Lung (tissue), 12 donors: ENCODE measurements around the gene HOXB1. TPM values are rescaled to one million over a fixed set of nuclear protein-coding genes. Genes with fewer than 3 reads are reported as not detected.

Source experiments
- ATAC-seq: fragments of 200-7000 bp; cut with Tn5 transposase; one replicate; pipeline ENCODE4 v1.9.1; 2020; ENCODE audit warnings: moderate number of reproducible peaks; ENCODE audit not compliant: insufficient read depth, low FRiP score
- DNase-seq, 3 donors: peaks; one replicate each; pipeline ENCODE4 v3.0.0-alpha.2; 2013 to 2017
- H3K27ac ChIP-seq, 2 donors: one replicate each; pipeline ENCODE4 v1.5.1; 2013; ENCODE audit warnings: mild to moderate bottlenecking in 2 of 2, moderate library complexity in 2 of 2, control low read depth in 1 of 2, inconsistent platforms in 1 of 2, low read depth in 1 of 2, low read length in 1 of 2
- H3K27me3 ChIP-seq, 3 donors: one replicate each; pipeline ENCODE4 v1.5.1; 2013; ENCODE audit warnings: low read length in 2 of 3; ENCODE audit not compliant: control insufficient read depth in 3 of 3, insufficient read depth in 3 of 3
- H3K36me3 ChIP-seq, 4 donors: one replicate each; pipeline ENCODE4 v1.5.1; 2013; ENCODE audit warnings: low read length in 4 of 4, mild to moderate bottlenecking in 1 of 4, moderate library complexity in 1 of 4; ENCODE audit not compliant: control insufficient read depth in 4 of 4, insufficient read depth in 4 of 4
- H3K4me1 ChIP-seq, 5 donors: one replicate each; pipeline ENCODE4 v1.5.1; 2013; ENCODE audit warnings: low read length in 5 of 5, mild to moderate bottlenecking in 2 of 5, moderate library complexity in 1 of 5; ENCODE audit not compliant: control insufficient read depth in 5 of 5, insufficient read depth in 5 of 5
- H3K4me3 ChIP-seq: one replicate; pipeline ENCODE4 v1.5.1; 2013; ENCODE audit warnings: mild to moderate bottlenecking, control low read depth, moderate library complexity
- H3K9ac ChIP-seq, 2 donors: one replicate each; pipeline ENCODE4 v1.5.1; 2013; ENCODE audit warnings: low read length in 2 of 2, control low read depth in 1 of 2; ENCODE audit not compliant: insufficient read depth in 1 of 2
- H3K9me3 ChIP-seq, 4 donors: one replicate each; pipeline ENCODE4 v1.5.1; 2013; ENCODE audit warnings: low read length in 3 of 4, mild to moderate bottlenecking in 1 of 4, moderate library complexity in 1 of 4; ENCODE audit not compliant: control insufficient read depth in 4 of 4, insufficient read depth in 3 of 4
- WGBS, 2 donors: extraction: QIAGEN DNeasy Blood & Tissue Kit; methylation state at CpG; one replicate each; pipeline ENCODE4 v1.1.7; 2013; 5-methylcytosine and 5-hydroxymethylcytosine counted together
- polyA plus RNA-seq, 2 donors: library from polyadenylated mRNA; stranded (reverse); fragments of 200-250 nt; gene quantifications; one replicate each; pipeline ENCODE4 v1.2.1, GENCODE V29; 2013
- total RNA-seq, 2 donors: library from RNA; depleted of rRNA in 1 of 2; stranded (reverse); fragments of >200 nt in 1 of 2; gene quantifications; one replicate each; pipeline ENCODE4 v1.2.1, GENCODE V29; 2014 to 2021
- TF ChIP-seq, protein P1 (sequence below): IDR thresholded peaks from 2 replicates; pipeline ENCODE4 v1.5.1; 2012; ENCODE audit warnings: mild to moderate bottlenecking; ENCODE audit errors: control extremely low read depth, extremely low read depth
- donor health status: control.
- donor health status: control.
- donor health status: Bipolar disorder and iron deficiency.
- donor health status: healthy.
- donor health status: DM: yes; HTN: yes; CAD: no.

The HOXB1 gene
- total and polyA plus RNA-seq, 4 donors, result not detected

DNA sequence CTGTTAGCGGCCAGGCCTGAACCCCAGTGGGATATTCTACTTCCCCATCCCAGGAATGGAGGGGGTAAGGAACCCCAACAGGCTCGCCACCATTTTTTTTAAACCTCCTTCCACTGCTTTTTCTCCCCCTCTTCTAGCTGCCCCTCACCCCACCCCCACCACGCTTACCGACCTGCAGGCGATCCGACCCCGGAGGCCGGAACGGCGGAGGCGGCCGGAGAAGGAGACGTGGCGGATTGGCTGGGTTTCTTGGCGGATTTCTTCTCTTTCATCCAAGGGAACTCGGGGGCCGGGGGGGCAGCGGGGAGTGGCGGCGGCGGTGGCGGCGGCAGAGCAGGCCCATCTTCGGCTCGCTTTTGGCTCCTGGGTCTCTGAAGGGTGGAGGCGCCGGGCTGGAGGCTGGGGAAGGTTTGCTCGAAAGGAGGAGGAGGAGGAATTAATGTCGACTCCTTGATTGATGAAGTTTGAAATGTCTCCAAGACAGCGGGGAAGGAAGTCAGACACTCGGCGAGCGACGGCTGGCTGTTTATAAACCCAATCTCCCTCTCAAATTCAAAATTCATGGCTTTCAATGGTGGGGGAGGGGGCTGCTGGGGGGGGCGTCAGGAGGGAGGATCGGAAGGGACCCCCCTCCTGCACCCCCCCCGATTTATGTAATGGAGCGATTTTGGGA is 13.7 kb upstream of the HOXB1 start:
- TF ChIP-seq, protein P1, sequence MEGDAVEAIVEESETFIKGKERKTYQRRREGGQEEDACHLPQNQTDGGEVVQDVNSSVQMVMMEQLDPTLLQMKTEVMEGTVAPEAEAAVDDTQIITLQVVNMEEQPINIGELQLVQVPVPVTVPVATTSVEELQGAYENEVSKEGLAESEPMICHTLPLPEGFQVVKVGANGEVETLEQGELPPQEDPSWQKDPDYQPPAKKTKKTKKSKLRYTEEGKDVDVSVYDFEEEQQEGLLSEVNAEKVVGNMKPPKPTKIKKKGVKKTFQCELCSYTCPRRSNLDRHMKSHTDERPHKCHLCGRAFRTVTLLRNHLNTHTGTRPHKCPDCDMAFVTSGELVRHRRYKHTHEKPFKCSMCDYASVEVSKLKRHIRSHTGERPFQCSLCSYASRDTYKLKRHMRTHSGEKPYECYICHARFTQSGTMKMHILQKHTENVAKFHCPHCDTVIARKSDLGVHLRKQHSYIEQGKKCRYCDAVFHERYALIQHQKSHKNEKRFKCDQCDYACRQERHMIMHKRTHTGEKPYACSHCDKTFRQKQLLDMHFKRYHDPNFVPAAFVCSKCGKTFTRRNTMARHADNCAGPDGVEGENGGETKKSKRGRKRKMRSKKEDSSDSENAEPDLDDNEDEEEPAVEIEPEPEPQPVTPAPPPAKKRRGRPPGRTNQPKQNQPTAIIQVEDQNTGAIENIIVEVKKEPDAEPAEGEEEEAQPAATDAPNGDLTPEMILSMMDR, result no peak
- Histone ChIP-seq H3K27ac (peak overlapping the region; percentile 76), H3K9ac (peak overlapping the region; percentile 76 to 95), H3K9me3 (no peaks in the 10 kb centered on the region), H3K4me3 (peak overlapping the region; percentile 35), H3K4me1 (peaks cover 0 to 53% (median 3%) of the 10 kb centered on the region in 5 donors), H3K27me3 (peaks cover 0 to 67% (median 5%) of the 10 kb centered on the region in 3 donors), H3K36me3 (peaks cover 0 to 19% (median 3%) of the 10 kb centered on the region in 4 donors)
- 2 to 5% methylated on average over 38 of the region's 38 CpGs for WGBS, 2 donors
- ATAC-seq, result peak; percentile 29
- DNase-seq, result peak; percentile 94 to 98 (median 98)

DNA sequence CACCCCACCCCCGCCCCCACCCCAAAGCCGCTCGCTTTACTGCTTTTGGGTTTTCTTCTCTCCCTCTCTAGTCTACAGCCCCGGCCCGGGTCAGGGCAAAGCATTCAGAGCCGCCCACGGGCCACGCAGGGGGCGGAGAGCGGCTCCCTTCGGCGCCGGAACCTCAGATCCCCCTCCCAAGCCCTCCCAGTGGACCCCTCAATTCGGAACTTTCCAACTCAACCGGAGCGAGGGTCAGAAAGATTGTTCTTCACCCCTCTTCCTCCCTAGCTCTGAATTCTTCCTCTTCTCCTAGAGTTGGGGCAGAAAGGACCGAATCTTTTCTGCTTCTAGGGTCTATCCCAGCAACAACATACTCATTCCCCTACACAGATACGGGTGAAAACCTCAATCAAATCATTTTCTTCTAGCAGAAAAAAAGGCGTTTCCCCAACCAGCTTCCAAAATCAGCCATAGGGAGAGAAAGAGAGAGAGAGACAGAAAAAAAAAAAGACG is 13.1 kb upstream of the HOXB1 start:
- WGBS, 2 donors, result 1 to 3% methylated on average over 20 of the region's 20 CpGs
- Histone ChIP-seq H3K4me1 (peaks cover 0 to 47% (median 3%) of the 10 kb centered on the region in 5 donors), H3K9me3 (no peaks in the 10 kb centered on the region), H3K4me3 (peak overlapping the region; percentile 47), H3K9ac (peak overlapping the region; percentile 76 to 95), H3K27ac (peak overlapping the region; percentile 76), H3K27me3 (peaks cover 0 to 65% (median 5%) of the 10 kb centered on the region in 3 donors), H3K36me3 (peaks cover 0 to 19% (median 2%) of the 10 kb centered on the region in 4 donors)
- DNase-seq, result peak in 1 of 3 donors; percentile 52
- no peak for ATAC-seq
- TF ChIP-seq, protein P1, result no peak

DNA sequence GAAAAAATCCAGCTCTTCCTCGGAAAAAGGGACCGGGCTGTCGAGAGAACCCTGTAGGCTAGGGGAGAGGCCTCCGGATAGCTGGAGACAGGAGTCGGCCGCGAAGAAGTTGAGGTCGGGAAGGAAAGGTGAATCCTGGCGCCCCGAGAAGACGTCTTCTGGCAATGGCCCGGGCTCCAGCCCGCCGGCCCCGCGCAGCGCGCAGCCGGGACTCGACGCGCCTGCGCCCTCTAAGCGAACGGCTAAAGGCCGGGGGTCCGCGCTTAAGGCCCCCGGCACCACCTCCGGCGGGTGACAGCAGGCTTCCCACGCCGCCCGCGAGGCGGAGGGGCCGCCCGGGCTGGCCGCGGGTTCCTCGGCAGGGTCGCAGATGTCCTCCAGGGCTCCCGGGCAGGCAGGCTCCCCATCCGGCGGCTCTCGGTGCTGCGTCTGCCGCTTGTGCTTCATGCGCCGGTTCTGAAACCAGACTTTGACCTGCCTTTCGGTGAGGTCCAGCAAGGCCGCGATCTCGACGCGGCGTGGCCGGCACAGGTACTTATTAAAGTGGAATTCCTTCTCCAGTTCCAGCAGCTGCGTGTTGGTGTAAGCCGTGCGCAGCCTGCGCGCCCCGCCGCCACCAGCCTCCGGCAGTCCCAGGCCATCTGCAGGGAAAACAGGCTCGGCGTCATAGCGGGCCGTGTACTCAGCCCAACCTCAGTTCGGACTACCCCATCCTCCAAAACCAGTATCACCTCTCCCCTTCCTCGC is 12.5 kb upstream of the HOXB1 start:
- Histone ChIP-seq H3K9ac (peak overlapping the region; percentile 86 to 95), H3K27ac (peak overlapping the region; percentile 76 to 79), H3K27me3 (peaks cover 0 to 59% (median 5%) of the 10 kb centered on the region in 3 donors), H3K36me3 (peaks cover 0 to 19% (median 2%) of the 10 kb centered on the region in 4 donors), H3K9me3 (no peaks in the 10 kb centered on the region), H3K4me3 (peak overlapping the region; percentile 47), H3K4me1 (peaks cover 0 to 41% (median 3%) of the 10 kb centered on the region in 5 donors)
- TF ChIP-seq, protein P1, result no peak
- WGBS, 2 donors, result 1% methylated on average over 71 to 72 of the region's 72 CpGs
- DNase-seq (peak; percentile 18 to 52 (median 49)), ATAC-seq (no peak)
